ENCODE data around the gene ERFE.

- TF ChIP-seq BHLHE40 (IDR thresholded peaks at IDR 0.05; ENCODE audit: borderline replicate concordance) (no peak), TARDBP (IDR thresholded peaks at IDR 0.05) (no peak), FOXK2 (IDR thresholded peaks at IDR 0.05) (no peak)
Observed at GRCh38 chr2:238190445-238190844, 31.7 kb downstream of the ERFE start.

Data from HEK293T (cell line).